H1 (cell line): ENCODE measurements around the gene TTLL7. TPM values are rescaled to one million over a fixed set of nuclear protein-coding genes. Genes with fewer than 3 reads are reported as not detected.
"Not testable (repeated sequence)": the region's sequence is repeated elsewhere in the genome, so short reads cannot be mapped to it uniquely, and the experiment has no call there.

ENCODE experiments used
- CTCF ChIA-PET: fragments of 300-600 bp; sonication (Branson Sonifier 250); formaldehyde crosslinking; loops from one replicate; lab custom pipeline; 2021; ENCODE audit not compliant: partially characterized antibody; lab: Charles Lee
- POLR2A ChIA-PET: fragments of 300-600 bp; sonication (Branson Sonifier 250); formaldehyde crosslinking; loops from one replicate; lab custom pipeline; 2021; ENCODE audit warnings: inconsistent platforms; ENCODE audit not compliant: partially characterized antibody; lab: Charles Lee
- DNase-seq, 2 experiments: peaks; one replicate each; pipeline versions ENCODE4 v3.0.0 to v3.0.0-alpha.2; 2010 to 2022; ENCODE audit warnings: low spot score in 2 of 2, low read depth in 1 of 2, mixed read lengths in 1 of 2
- FAIRE-seq: peaks from 2 replicates; lab custom pipeline; 2011; peaks lifted over from hg19 to GRCh38; lab: Jason Lieb, UNC
- H2AFZ ChIP-seq: 2 replicates; pipeline ENCODE4 v1.8.1; 2012; ENCODE audit warnings: low read length, inconsistent platforms
- H2AK5ac ChIP-seq: 2 replicates; pipeline ENCODE4 v1.6.1; 2013; ENCODE audit warnings: low read depth, low read length
- H2BK120ac ChIP-seq: replicated peaks from 2 replicates; pipeline ENCODE3; 2013; ENCODE audit warnings: low read depth, low read length, inconsistent platforms
- H2BK12ac ChIP-seq: 2 replicates; pipeline ENCODE4 v1.6.1; 2013; ENCODE audit warnings: low read depth, low read length
- H2BK15ac ChIP-seq: 2 replicates; pipeline ENCODE4 v1.6.1; 2013; ENCODE audit warnings: low read length
- H2BK20ac ChIP-seq: 2 replicates; pipeline ENCODE4 v1.6.1; 2013; ENCODE audit warnings: low read length
- H2BK5ac ChIP-seq: 2 replicates; pipeline ENCODE4 v1.6.1; 2013; ENCODE audit warnings: low read depth, low read length
- H3K14ac ChIP-seq: 2 replicates; pipeline ENCODE4 v1.6.1; 2013; ENCODE audit warnings: inconsistent platforms; ENCODE audit not compliant: insufficient read length
- H3K18ac ChIP-seq: 2 replicates; pipeline ENCODE4 v1.6.1; 2013; ENCODE audit warnings: low read length; ENCODE audit errors: extremely low read depth
- H3K23ac ChIP-seq: 2 replicates; pipeline ENCODE4 v1.6.1; 2013; ENCODE audit warnings: inconsistent platforms; ENCODE audit not compliant: insufficient read length
- H3K23me2 ChIP-seq: 2 replicates; pipeline ENCODE4 v1.6.1; 2013; ENCODE audit warnings: low read depth, low read length
- H3K27ac ChIP-seq: 2 replicates; pipeline ENCODE4 v1.6.1; 2011; ENCODE audit warnings: low read depth, low read length, inconsistent platforms
- H3K27me3 ChIP-seq, 4 experiments: replicated peaks in 1 of 4; 1 replicate in 1 of 4; 2 replicates in 3 of 4; pipeline versions ENCODE4 v1.6.1 to v1.8.1; 2011 to 2013; ENCODE audit warnings: low read length in 3 of 4, mild to moderate bottlenecking in 3 of 4, inconsistent platforms in 2 of 4, mixed read lengths in 2 of 4, moderate library complexity in 1 of 4; ENCODE audit not compliant: control insufficient read depth in 3 of 4, insufficient read depth in 3 of 4; ENCODE audit errors: extremely low read depth in 1 of 4
- H3K36me3 ChIP-seq, 4 experiments: 2 replicates each; pipeline versions ENCODE4 v1.6.1 to v1.8.1; 2011 to 2013; ENCODE audit warnings: mild to moderate bottlenecking in 4 of 4, low read length in 3 of 4, moderate library complexity in 2 of 4, control low read depth in 1 of 4, inconsistent platforms in 1 of 4; ENCODE audit not compliant: insufficient read depth in 4 of 4, control insufficient read depth in 2 of 4
- H3K4ac ChIP-seq: replicated peaks from 2 replicates; pipeline ENCODE3; 2013; ENCODE audit warnings: low read length, low read depth, mixed read lengths, inconsistent platforms; ENCODE audit not compliant: insufficient read length
- H3K4me1 ChIP-seq, 4 experiments: replicated peaks in 1 of 4; 1 replicate in 1 of 4; 2 replicates in 3 of 4; pipeline versions ENCODE4 v1.6.1 to v1.8.1; 2011 to 2013; ENCODE audit warnings: low read length in 3 of 4, inconsistent platforms in 2 of 4, mixed read lengths in 1 of 4; ENCODE audit not compliant: insufficient read depth in 4 of 4, control insufficient read depth in 3 of 4
- H3K4me2 ChIP-seq, 2 experiments: 2 replicates each; pipeline versions ENCODE4 v1.6.1 to v1.8.1; 2011 to 2013; ENCODE audit warnings: low read depth in 2 of 2, low read length in 2 of 2, control low read depth in 1 of 2, inconsistent platforms in 1 of 2, mild to moderate bottlenecking in 1 of 2; ENCODE audit not compliant: insufficient read depth in 1 of 2
- H3K4me3 ChIP-seq, 4 experiments: fragments of 200-600, 300-600 bp in 1 of 4; sonication (generic), shearing (Covaris generic), sonication (Bioruptor Twin) in 1 of 4; 2 replicates each; pipeline versions ENCODE4 v1.5.1 to v1.8.1; 2011 to 2016; ENCODE audit warnings: low read length in 4 of 4, low read depth in 3 of 4, control low read depth in 2 of 4, inconsistent platforms in 2 of 4, mild to moderate bottlenecking in 2 of 4, mixed read lengths in 1 of 4, moderate library complexity in 1 of 4; ENCODE audit not compliant: insufficient read depth in 2 of 4; ENCODE audit errors: extremely low read depth in 1 of 4
- H3K56ac ChIP-seq: replicated peaks from 2 replicates; pipeline ENCODE3; 2013; ENCODE audit warnings: low read depth, mild to moderate bottlenecking, mixed read lengths, low read length, inconsistent platforms; ENCODE audit not compliant: insufficient read length
- H3K79me1 ChIP-seq: 2 replicates; pipeline ENCODE4 v1.6.1; 2013; ENCODE audit warnings: low read depth, low read length, control low read depth
- H3K79me2 ChIP-seq, 2 experiments: 2 replicates each; pipeline versions ENCODE4 v1.6.1 to v1.8.1; 2012 to 2013; ENCODE audit warnings: low read length in 2 of 2, mild to moderate bottlenecking in 2 of 2, inconsistent platforms in 1 of 2; ENCODE audit not compliant: insufficient read depth in 2 of 2, control insufficient read depth in 1 of 2
- H3K9ac ChIP-seq, 4 experiments: replicated peaks in 1 of 4; 1 replicate in 1 of 4; 2 replicates in 3 of 4; pipeline versions ENCODE4 v1.6.1 to v1.8.1; 2011 to 2013; ENCODE audit warnings: low read depth in 3 of 4, low read length in 3 of 4, control low read depth in 2 of 4, mild to moderate bottlenecking in 2 of 4, moderate library complexity in 2 of 4, inconsistent platforms in 1 of 4; ENCODE audit errors: extremely low read depth in 1 of 4
- H3K9me3 ChIP-seq, 2 experiments: 2 replicates each; pipeline versions ENCODE4 v1.6.1 to v1.8.1; 2012 to 2013; ENCODE audit warnings: mild to moderate bottlenecking in 2 of 2, moderate library complexity in 2 of 2, control low read depth in 1 of 2, inconsistent platforms in 1 of 2, low read depth in 1 of 2, low read length in 1 of 2, mixed read lengths in 1 of 2; ENCODE audit not compliant: insufficient read depth in 2 of 2
- H4K20me1 ChIP-seq, 2 experiments: replicated peaks in 1 of 2; 2 replicates each; pipeline versions ENCODE3 to v1.8.1; 2011 to 2013; ENCODE audit warnings: inconsistent platforms in 2 of 2, low read length in 2 of 2, mild to moderate bottlenecking in 1 of 2; ENCODE audit not compliant: insufficient read depth in 2 of 2, control insufficient read depth in 1 of 2
- H4K5ac ChIP-seq: 2 replicates; pipeline ENCODE4 v1.6.1; 2013; ENCODE audit warnings: low read length, low read depth, mixed read lengths, inconsistent platforms; ENCODE audit not compliant: insufficient read length
- H4K8ac ChIP-seq: 2 replicates; pipeline ENCODE4 v1.8.0; 2013; ENCODE audit warnings: mild to moderate bottlenecking, moderate library complexity, low read length, inconsistent platforms; ENCODE audit not compliant: insufficient read depth; ENCODE audit errors: extremely low read depth
- H4K91ac ChIP-seq: replicated peaks from 2 replicates; pipeline ENCODE3; 2013; ENCODE audit warnings: low read length, mixed read lengths, inconsistent platforms; ENCODE audit not compliant: insufficient read length
- KDM1A ChIP-seq: fragments of 200-600, 300-600 bp; sonication (generic); IDR thresholded peaks from 2 replicates; pipeline ENCODE4 v1.7.1; 2016; ENCODE audit warnings: mild to moderate bottlenecking, low read length, borderline replicate concordance
- MAFK ChIP-seq: IDR thresholded peaks from 2 replicates; pipeline ENCODE4 v1.6.1; 2012; ENCODE audit warnings: low read depth, mild to moderate bottlenecking, improper control_type of control experiment, low read length
- WGBS, 2 experiments: shearing (Covaris generic) in 1 of 2; methylation state at CpG; one replicate each; pipeline versions ENCODE4 v1.1.6 to v1.1.7; 2013 to 2015; ENCODE audit warnings: low lambda C conversion rate in 2 of 2, mixed read lengths in 2 of 2, inconsistent platforms in 1 of 2, low coverage in 1 of 2, missing lambda C conversion rate in 1 of 2; ENCODE audit not compliant: insufficient replicate concordance in 2 of 2, insufficient coverage in 1 of 2, insufficient read length in 1 of 2; ENCODE audit errors: extremely low coverage in 1 of 2, missing lambda C conversion rate in 1 of 2; 5-methylcytosine and 5-hydroxymethylcytosine counted together
- polyA plus RNA-seq, 7 experiments: library from polyadenylated mRNA; depleted of rRNA in 3 of 7; stranded (reverse) in 5 of 7; unstranded in 2 of 7; fragments of >200 nt in 5 of 7; fragments of 200-250 nt in 2 of 7; gene quantifications; 1 replicate in 5 of 7; 2 replicates in 1 of 7; 4 replicates in 1 of 7; pipeline versions ENCODE4 v1.2.1 to v1.2.3, GENCODE V29; 2011 to 2013; ENCODE audit warnings: missing spikeins in 2 of 7, mixed read lengths in 2 of 7
- total RNA-seq: library from RNA; stranded (reverse); fragmentation: NEBNext Ultra II Directional; extraction: Animal tissue kit (Norgen Biotek cat#: 25700); gene quantifications from 2 replicates; pipeline ENCODE4 v1.2.1, GENCODE V29; 2021

The TTLL7 gene
- total and polyA plus RNA-seq, 2 of the 8 experiments (the other 6 are each of a cell fraction or from before 2014, with no cell fraction given), result 1.9 to 7.9 TPM

DNA sequence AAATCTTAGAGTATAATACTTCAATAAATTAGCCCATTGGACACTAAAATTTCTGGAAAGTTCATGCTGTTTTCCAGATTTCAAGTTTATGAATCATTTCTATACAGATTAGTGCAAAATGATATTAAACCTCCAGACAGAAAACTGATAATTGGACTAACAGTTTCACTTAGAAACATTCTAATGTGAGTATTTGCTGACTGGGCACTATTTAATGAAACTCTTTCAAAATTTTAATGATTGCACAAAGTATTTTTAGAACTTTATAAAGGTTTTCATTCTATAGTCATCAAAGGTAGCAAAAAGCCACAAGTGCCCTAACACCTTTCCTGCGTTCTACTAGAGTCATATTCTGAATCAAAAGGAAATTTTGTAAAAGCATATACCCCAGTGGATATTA lies 81.0 kb downstream of the TTLL7 start:
- Histone ChIP-seq H3K23ac (no peak overlapping the region), H3K9me3 (no peaks in the 10 kb centered on the region), H3K14ac (no peak overlapping the region), H3K27ac (no peak overlapping the region), H2AFZ (no peak overlapping the region), H3K23me2 (no peaks in the 10 kb centered on the region; the same call in 1 of the 2 replicates), H3K9ac (no peak overlapping the region), H4K8ac (no peak overlapping the region), H4K5ac (no peak overlapping the region), H4K20me1 (no peaks in the 10 kb centered on the region), H3K27me3 (no peaks in the 10 kb centered on the region), H2BK5ac (no peak overlapping the region), H3K56ac (no peak overlapping the region), H3K4me2 (no peak overlapping the region), H2AK5ac (no peak overlapping the region), H2BK12ac (no peak overlapping the region), H2BK20ac (no peak overlapping the region), H3K36me3 (no peaks in the 10 kb centered on the region), H2BK15ac (no peak overlapping the region), H3K4me1 (no peaks in the 10 kb centered on the region), H2BK120ac (no peak overlapping the region), H3K79me1 (no peaks in the 10 kb centered on the region), H3K4me3 (no peak overlapping the region), H3K79me2 (no peaks in the 10 kb centered on the region), H3K18ac (no peak overlapping the region), H3K4ac (no peak overlapping the region), H4K91ac (no peak overlapping the region)
- ChIA-PET POLR2A (no interaction called here), CTCF (interaction anchor here (0.9 to 1.2 kb wide), 2 partner anchors 10 to 12 kb away, joined by 3 read pairs; no protein-coding TSS in a partner anchor)
- DNase-seq (no peak), FAIRE-seq (no peak)
- WGBS, 2 experiments, result 84% methylated on average over 1 of the region's 1 CpG; no CpG with 5 or more reads in 1 of the 2 experiments
- TF ChIP-seq KDM1A, result no peak
- peak; percentile 92 for TF ChIP-seq MAFK

GRCh38 chr1:83916094-83916493 lies 82.8 kb downstream of the TTLL7 start:
- H3K9ac ChIP-seq, H3K79me2 ChIP-seq, H2AFZ ChIP-seq, H4K20me1 ChIP-seq, H3K79me1 ChIP-seq, FAIRE-seq, H3K4me2 ChIP-seq, H2BK15ac ChIP-seq, H2AK5ac ChIP-seq, H3K56ac ChIP-seq, H2BK5ac ChIP-seq, H3K14ac ChIP-seq, H3K27ac ChIP-seq, H3K9me3 ChIP-seq, H4K5ac ChIP-seq, CTCF ChIA-PET, H3K27me3 ChIP-seq, H3K23me2 ChIP-seq, H3K18ac ChIP-seq, DNase-seq, H3K4ac ChIP-seq, H3K36me3 ChIP-seq, H2BK20ac ChIP-seq, H2BK120ac ChIP-seq, H4K8ac ChIP-seq, H3K4me3 ChIP-seq, H3K23ac ChIP-seq, H4K91ac ChIP-seq, H2BK12ac ChIP-seq, H3K4me1 ChIP-seq, POLR2A ChIA-PET: not testable (repeated sequence)
- no CpG with 5 or more reads among the region's 1 CpG for WGBS, 2 experiments
